Middle frontal gyrus (tissue), 1 donor: ENCODE results near the gene MCC.

Experiments
- DNase-seq: peaks from one replicate; pipeline ENCODE4 v3.0.0-alpha.2; 2015; ENCODE audit warnings: low spot score; ENCODE audit errors: extremely low spot score

MCC gene

GRCh38 chr5:113371721-113372196 lies 116.5 kb downstream of the MCC start:
- no peak for DNase-seq

- DNase-seq: no peak
These were observed 120.7 kb downstream of the MCC start for GRCh38 chr5:113367586-113367985.

- no peak for DNase-seq
These were observed 123.8 kb downstream of the MCC start for GRCh38 chr5:113364466-113364865.

GRCh38 chr5:113361701-113362100 lies 126.6 kb downstream of the MCC start:
- no peak for DNase-seq

GRCh38 chr5:113359419-113359818 lies 128.8 kb downstream of the MCC start:
- no peak for DNase-seq

- DNase-seq: no peak
These were observed 129.6 kb downstream of the MCC start for GRCh38 chr5:113358696-113359095.

- DNase-seq: no peak
These were observed 130.4 kb downstream of the MCC start for GRCh38 chr5:113357696-113358476.

- DNase-seq: no peak
These were observed 131.8 kb downstream of the MCC start for GRCh38 chr5:113356487-113356886.

- no peak for DNase-seq
These were observed 134.2 kb downstream of the MCC start for GRCh38 chr5:113354055-113354454.

GRCh38 chr5:113347572-113347971 lies 140.7 kb downstream of the MCC start:
- no peak for DNase-seq

GRCh38 chr5:113344973-113345940 lies 143.0 kb downstream of the MCC start:
- DNase-seq: no peak

- DNase-seq: no peak
These were observed 144.9 kb downstream of the MCC start for GRCh38 chr5:113343343-113343742.

GRCh38 chr5:113340537-113340936 lies 147.7 kb downstream of the MCC start:
- DNase-seq: no peak

GRCh38 chr5:113338628-113339027 lies 149.6 kb downstream of the MCC start:
- no peak for DNase-seq

- DNase-seq: no peak
These were observed 150.5 kb downstream of the MCC start for GRCh38 chr5:113337515-113338415.

- no peak for DNase-seq
These were observed 151.3 kb downstream of the MCC start for GRCh38 chr5:113336975-113337374.

GRCh38 chr5:113333411-113333810 lies 154.8 kb downstream of the MCC start:
- no peak for DNase-seq

GRCh38 chr5:113331209-113331551 lies 157.1 kb downstream of the MCC start:
- no peak for DNase-seq

GRCh38 chr5:113330533-113331208 lies 157.6 kb downstream of the MCC start:
- no peak for DNase-seq

- DNase-seq: no peak
These were observed 158.3 kb downstream of the MCC start for GRCh38 chr5:113329981-113330380.

- DNase-seq: no peak
These were observed 163.2 kb downstream of the MCC start for GRCh38 chr5:113325054-113325453.
